Stimulated activated CD4-positive, alpha-beta T cell treated with anti-CD3 and anti-CD28 coated beads, Interleukin-15, amount 100 ng/mL, for 1 hour (primary cell): ENCODE results near the gene EEF2K.
A peak's percentile ranks its signal among the peaks of the same experiment; 100 is the strongest.
"Not testable (repeated sequence)": the region's sequence is repeated elsewhere in the genome, so short reads cannot be mapped to it uniquely, and the experiment has no call there.

Experiments used
- DNase-seq, 2 donors: peaks; one replicate each; pipeline ENCODE4 v3.0.0-alpha.2; 2020; ENCODE audit warnings: low read depth in 1 of 2, low spot score in 1 of 2

EEF2K gene

GRCh38 chr16:22206013-22206841 lies at the start of gene EEF2K:
Gene EEF2K, plus strand, starts transcription at chr16:22206278. Its CDS starts 19,452 bp downstream, at chr16:22225730.
- peak; percentile 59 to 80 for DNase-seq

DNA sequence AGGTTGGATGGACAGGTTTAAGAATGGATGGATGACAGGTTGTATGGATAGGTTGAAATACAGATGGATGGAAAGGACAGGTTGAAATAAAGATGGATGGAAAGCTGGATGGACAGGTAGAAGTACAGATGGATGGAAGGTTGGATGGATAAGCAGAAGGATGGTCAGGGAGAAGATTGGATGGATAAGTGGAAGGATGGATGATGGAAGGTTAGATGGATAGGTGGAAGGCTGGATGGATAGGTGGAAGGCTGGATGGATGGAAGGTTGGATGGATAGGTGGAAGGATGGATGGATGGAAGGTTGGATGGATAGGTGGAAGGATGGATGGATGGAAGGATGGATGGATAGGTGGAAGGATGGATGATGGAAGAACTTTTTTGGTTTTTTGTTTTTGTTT lies 44.7 kb upstream of the EEF2K start:
- DNase-seq = no peak

DNA sequence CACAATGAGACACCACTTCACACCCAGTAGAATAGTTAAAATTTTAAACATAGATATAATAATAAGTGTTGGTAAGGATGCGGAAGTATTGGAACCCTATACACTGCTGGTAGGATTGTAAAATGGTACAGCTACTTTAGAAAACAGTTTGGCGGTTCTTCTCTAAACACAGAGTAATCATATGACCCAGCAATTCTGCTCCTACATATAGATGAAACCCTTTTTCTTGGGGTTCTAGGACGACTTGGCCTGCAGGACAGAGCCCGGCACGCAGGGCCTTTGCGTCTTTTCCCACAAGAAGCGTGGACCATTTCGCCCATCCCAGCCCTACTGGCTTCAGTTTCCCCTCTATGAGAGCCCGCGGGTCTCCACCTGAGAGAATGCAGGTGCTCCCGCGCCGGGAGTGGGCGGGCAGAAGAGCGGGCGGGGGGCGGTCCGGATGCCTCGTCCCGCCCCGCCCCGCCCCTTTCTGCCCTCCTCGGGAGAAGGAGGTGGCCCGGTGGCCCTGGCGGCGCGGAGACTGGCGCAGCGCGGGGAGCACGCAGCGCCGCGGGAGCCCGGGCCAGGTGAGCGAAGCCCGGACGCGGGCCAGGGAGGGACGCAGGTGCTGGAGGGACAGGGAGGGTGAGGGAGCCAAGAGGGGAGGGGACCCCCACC lies 44.0 kb upstream of the EEF2K start, which contains the start of gene SDR42E2:
Gene SDR42E2, plus strand, starts transcription at position 508 of the 657 bp plus-strand sequence. CDS start 3,077 bp downstream, outside the sequence.
- DNase-seq = peak in 1 of 2 donors; percentile 35

- DNase-seq = no peak
These were observed 43.4 kb upstream of the EEF2K start for GRCh38 chr16:22162656-22163009.

- DNase-seq = no peak
These were observed 42.3 kb upstream of the EEF2K start for GRCh38 chr16:22163806-22164205.

- no peak for DNase-seq
These were observed 41.6 kb upstream of the EEF2K start for GRCh38 chr16:22164482-22164881.

- DNase-seq = no peak
These were observed 40.4 kb upstream of the EEF2K start for GRCh38 chr16:22165508-22166285.

DNA sequence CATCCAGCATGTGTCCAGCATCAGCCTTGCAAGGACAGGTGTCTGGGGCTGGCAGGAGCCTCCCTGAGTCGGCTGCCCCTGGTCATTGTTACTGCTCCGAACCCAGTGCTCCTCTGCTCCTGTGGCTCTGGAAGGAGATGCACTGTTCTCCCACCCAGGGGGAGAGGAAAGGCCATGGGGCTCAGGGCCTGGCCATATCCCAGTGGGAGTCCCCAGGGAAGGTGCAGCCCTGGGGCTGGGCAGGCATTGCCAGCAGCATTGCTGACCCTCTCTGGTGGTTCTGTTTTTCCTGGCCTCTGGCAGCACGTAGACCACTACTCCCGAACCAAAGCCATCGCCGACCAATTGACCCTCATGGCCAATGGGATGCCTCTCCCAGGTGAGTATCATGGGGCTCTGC lies 34.1 kb upstream of the EEF2K start:
- DNase-seq = no peak

GRCh38 chr16:22172642-22173041 lies 33.4 kb upstream of the EEF2K start:
- DNase-seq = not testable (repeated sequence)

DNA sequence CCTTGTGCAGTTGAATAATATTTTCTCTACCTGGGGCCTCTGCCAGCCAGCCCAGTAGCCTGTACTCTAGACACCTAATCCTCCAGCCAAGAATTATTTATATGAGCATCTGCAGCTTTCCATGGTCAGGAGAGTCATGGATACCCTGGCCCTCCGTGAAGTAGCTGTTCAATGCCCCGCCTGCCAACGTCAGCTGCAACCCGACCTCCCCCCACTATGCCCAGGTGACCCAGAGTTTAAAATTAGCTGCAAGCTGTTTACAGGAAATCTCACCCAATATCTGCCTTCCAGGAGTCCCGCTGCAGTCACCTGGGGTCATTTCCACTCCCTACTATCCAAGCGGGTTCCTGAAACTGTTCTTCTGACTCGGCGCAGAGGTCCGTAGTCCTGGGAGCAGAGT lies 31.4 kb upstream of the EEF2K start:
- no peak for DNase-seq

DNA sequence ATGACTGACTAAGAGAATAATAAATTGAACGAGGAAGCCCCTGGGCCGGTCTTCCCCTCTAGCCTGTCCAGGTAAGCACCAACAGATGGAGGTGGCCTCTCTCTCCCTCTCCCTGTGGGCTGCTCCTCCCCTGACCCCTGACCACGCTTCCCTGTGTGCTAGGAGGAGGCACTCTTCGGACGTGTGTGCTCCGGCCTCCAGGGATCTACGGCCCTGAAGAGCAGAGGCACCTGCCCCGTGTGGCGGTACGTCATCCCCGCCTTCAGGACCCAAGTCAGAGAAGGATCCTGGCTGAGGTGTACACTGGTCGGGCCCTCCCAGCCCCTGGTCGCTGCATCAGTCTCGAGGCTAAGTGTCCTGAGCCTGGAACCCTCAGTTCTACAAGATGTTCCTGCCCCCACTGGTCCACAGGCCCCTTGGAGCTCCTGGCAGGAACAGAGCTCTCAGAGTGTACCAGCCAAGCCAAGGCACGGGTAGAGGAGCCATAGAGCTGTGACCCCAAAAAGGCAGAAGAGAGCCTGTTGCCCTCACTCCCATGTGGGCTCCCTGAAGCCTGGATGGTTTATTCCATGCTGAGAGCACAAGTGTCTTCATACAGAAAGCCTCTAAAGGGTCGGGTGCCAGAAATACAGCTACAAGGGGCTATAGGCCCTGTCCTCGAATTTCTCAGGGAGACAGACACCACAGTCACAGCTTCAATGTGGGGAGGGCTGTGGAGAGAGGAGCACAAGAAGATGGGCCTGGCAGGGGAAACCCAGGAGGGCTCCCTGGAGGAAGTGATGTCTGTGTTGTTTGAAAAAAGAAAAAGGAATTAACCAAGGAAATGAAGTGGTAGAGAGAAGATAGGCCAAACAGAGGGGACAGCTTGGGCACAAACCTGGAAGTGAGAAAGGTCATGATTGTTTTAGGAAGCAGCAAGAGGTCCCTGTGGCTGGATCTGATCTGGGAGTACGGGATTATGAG lies 27.8 kb upstream of the EEF2K start:
- DNase-seq = no peak

DNA sequence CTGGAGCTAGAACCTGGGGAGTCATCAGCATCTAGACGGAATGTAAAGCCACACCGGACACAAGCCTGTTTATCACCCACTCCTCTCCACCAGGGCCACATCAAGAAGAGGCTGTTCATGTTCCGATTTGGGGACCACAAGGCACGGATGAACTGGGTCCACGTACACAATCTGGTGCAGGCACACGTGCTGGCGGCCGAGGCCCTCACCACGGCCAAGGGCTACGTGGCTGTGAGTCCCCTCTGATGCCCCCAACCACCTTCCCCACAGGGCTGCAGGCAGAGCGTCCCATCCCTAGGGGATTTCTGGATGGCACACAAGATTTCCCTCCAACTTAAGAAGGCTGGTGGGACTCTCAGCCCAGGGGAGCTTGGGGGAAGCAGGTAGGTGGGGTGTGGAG lies 24.7 kb upstream of the EEF2K start:
- no peak for DNase-seq

- DNase-seq = no peak
These were observed 24.2 kb upstream of the EEF2K start for GRCh38 chr16:22181843-22182242.

DNA sequence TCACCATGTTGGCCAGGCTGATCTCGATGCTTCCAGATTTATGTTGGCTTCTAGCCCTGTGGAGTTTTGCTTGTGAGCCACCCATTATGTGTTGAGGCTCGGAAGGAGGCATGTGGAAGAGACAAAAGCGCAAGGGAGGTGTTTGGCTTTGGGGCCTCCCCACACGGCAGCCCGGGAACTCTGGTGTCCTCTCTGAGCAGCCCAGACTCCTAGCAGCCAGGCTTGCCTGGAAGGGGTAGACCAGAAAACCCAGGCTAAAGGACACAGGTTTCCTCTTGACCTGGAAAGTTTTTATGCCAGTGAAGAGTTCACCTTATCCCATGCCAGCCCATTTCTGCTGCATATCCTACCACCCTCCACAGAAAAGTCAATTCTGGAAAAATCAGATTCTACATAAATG lies 22.7 kb upstream of the EEF2K start:
- DNase-seq = no peak

DNA sequence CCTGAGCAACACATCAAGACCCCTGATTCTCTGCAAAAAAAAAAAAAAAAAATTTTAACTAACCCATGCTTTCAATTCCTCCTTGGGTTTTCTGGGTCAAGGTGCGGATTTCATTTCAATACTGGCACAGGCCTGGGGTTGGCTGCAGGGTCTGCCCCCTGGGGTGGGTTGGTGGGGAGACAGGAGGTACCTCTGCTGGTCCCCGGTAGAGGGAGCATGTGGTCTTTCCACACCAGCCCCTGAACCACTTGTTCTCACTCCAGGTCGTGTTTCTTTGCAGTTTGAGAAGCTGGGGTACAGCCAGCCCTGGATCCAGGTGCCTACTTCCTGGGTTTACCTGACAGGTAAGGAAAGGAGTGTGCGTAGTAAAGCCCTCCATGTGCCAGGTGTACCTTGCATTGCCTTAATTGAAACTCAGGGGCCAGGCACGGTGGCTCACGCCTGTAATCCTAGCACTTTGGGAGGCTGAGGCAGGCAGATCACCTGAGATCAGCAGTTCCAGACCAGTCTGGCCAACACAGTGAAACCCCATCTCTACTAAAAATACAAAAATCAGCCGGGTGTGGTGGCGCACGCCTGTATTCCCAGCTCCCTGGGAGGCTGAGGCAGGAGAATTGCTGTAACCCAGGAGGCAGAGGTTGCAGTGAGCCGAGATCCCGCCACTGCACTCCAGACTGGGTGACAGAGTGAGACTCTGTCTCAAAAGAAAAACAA lies 22.0 kb upstream of the EEF2K start:
- no peak for DNase-seq

GRCh38 chr16:22184615-22184968 lies 21.5 kb upstream of the EEF2K start:
- no peak for DNase-seq

GRCh38 chr16:22186517-22186916 lies 19.6 kb upstream of the EEF2K start:
- no peak for DNase-seq

- no peak for DNase-seq
These were observed 17.8 kb upstream of the EEF2K start for GRCh38 chr16:22188267-22188594.

- peak in 1 of 2 donors; percentile 47 for DNase-seq
These were observed 17.3 kb upstream of the EEF2K start for GRCh38 chr16:22188595-22189442.
